ENCODE measurements around the gene METAP1D.
"Not testable (repeated sequence)": the region's sequence is repeated elsewhere in the genome, so short reads cannot be mapped to it uniquely, and the experiment has no call there.

METAP1D gene

GRCh38 chr2:172100935-172101820 is 101.4 kb downstream of the METAP1D start:
- DNase-seq (ENCODE audit: low read depth in 2 of 2, low spot score in 1 of 2), result no peak

GRCh38 chr2:172101821-172102390 is 102.2 kb downstream of the METAP1D start:
- no peak for DNase-seq (ENCODE audit: low read depth in 2 of 2, low spot score in 1 of 2)

- peak in 1 of 2 donors; percentile 42 for DNase-seq (ENCODE audit: low read depth in 2 of 2, low spot score in 1 of 2)
Measured at GRCh38 chr2:172102391-172103359, 102.9 kb downstream of the METAP1D start, which contains the start of gene DLX2. TSS of gene DLX2 (minus strand) at chr2:172102900. CDS start at chr2:172102538, 362 bp downstream.

GRCh38 chr2:172103471-172104272 is 103.9 kb downstream of the METAP1D start:
- peak; percentile 42 to 54 for DNase-seq (ENCODE audit: low read depth in 2 of 2, low spot score in 1 of 2)

GRCh38 chr2:172105471-172106107 is 105.8 kb downstream of the METAP1D start:
- no peak for DNase-seq (ENCODE audit: low read depth in 2 of 2, low spot score in 1 of 2)

DNA sequence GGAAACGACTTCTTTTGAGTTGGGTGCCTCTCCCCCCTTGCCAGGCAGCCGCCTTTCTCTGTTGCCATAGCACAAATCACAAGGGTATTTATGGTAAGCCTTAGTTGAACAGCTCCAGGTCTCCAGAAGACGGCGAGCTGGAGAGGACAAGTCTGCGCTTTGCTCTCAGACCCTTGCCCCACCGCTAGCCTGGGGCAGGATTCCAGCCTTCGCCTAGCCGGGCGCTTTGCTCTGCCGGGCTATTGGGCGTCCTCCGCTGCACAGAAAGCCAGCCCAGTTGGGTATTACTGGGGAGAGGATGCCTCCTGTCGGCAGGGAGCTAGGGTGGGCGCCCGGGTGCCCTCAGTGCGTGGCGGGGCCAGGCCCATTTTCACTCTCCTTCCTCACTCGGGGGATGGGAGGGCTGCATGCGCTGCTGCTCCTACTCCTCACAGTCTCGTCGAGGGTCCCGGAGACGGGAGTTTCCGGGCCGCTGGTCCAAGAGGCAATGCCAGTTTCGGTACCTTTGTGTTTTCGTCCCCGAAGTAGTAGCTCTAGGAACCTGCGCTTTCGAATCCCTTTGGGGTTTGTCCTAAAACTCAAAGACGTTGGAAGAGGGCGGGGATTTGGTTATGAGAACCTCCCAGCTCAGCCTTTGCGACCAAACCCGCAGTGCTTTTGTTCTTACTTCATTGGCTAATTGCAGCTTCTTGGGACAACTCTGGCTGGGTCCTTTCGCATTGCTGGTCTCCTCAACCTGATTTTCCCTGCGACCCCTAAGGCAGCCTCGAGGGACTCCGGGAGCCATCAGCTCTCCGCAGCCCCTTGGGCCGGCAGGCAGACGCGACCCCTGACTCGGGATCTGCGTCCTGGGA is 106.6 kb downstream of the METAP1D start:
- no peak for DNase-seq (ENCODE audit: low read depth in 2 of 2, low spot score in 1 of 2)

DNA sequence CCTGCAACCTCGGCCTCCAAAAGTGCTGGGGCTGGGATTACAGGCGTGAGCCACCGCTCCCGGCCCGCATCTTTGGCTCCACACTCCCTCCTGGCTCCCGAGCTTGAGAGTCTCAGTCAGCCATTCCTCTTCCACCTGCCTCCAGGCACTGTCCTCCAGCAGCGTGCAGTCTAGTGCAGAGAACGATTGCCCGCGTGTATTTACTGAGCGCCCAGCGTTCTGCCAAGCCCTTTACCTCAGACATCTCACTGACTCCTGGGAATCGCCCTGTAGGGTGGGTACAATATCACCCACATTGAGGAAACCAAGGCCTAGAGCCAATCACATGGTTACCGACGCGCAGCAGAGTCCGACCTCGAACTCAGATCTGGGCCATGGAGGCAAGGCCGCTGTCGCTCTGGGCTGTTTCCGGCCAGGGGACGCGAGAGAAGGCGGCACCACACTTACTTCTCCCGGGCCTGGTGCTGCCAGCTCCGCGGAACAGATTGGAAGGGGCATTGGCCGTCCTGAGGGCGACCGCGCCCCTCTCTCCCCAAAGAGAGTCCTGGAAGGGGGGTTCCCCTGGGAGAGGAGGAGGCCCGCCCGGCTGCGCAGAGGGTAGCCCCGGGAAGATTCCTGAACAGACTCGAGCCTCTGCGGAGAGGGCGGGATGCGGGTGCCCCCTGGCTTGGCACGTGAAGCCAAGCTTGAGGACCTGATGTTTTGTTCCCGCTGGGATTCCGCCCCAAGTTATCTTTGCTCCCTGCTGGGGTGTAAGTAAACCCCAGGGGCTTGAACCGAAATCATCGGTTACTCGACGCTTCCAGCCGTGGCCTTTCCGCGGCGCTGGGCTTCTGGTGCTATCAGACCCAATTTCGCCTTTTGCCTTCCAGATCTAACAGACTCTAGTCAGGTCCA is 108.2 kb downstream of the METAP1D start:
- no peak for DNase-seq (ENCODE audit: low read depth in 2 of 2, low spot score in 1 of 2)

GRCh38 chr2:172108587-172108930 is 108.8 kb downstream of the METAP1D start:
- no peak for DNase-seq (ENCODE audit: low read depth in 2 of 2, low spot score in 1 of 2)

DNA sequence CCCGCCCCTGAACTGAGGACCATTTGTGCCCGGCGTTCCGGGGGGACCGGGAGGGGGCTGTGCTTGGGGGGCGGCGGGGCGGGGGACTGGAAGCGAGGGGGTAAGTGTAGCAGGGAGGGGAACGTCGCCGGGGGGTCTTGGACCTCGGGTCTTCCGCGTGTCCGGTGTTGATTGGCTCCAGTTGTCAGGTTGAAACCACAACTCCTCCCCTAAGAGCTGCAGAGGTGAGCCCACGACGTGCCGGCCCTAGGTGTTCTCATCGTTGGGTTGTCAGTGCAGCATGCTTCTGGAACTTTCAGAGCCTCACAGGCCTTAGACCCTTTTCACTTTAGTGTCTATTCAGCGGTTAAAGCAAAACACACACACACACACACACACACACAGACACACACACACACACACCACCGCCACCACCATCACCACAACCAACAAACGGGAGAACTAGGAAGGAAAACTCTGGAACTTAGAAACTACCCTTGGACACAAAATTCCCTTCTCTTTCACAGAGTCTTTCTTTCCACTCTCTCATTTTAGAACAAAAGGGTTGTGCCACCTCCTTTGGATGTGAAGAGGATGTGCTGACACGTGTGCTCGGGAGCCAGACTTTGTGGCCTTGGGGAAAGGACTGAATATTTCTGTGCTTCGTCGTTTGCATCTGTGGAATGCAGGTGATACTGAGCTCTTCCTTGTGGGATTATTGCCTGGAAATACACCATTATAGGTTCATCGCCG is 109.7 kb downstream of the METAP1D start:
- no peak for DNase-seq (ENCODE audit: low read depth in 2 of 2, low spot score in 1 of 2)

- no peak for DNase-seq (ENCODE audit: low read depth in 2 of 2, low spot score in 1 of 2)
Measured at GRCh38 chr2:172109988-172110811, 110.4 kb downstream of the METAP1D start.

DNA sequence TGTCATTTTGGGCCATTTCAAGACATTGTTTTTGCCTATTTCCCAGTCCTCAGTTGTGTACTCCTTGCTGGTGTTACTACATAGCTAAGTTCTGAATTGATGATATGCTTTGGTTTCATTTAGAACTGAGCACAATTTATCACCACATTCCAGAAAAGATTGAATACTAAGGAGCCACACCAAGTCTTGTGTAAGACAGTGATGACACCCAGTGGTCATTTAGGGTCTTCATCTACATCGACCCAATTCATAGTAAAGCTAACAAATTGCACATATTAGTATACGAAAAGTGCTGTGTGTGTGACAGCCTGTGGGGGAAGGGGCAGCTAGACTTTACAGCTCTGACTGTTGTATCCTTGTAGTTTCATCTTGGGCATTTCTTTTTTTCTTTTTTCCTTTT is 113.9 kb downstream of the METAP1D start:
- no peak for DNase-seq (ENCODE audit: low read depth in 2 of 2, low spot score in 1 of 2)

GRCh38 chr2:172114176-172114575 is 114.4 kb downstream of the METAP1D start:
- DNase-seq (ENCODE audit: low read depth in 2 of 2, low spot score in 1 of 2), result not testable (repeated sequence)

DNA sequence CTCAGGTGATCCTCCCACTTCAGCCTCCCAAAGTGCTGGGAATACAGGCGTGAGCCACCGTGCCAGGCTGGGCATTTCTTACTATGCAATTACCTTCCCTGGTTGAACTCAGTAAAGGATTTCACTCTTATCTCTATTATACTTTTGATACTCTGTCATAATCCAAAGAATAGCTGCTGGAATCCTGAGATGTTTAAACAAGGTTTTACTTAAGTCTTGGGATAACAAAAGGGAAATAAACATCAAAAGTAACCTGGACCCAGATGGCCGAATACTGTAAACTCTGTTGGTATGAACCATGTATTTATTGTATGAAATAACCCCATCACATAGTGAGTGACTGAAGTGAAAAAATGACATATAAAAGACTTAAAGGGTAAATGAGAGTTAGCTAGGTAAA is 114.8 kb downstream of the METAP1D start:
- no peak for DNase-seq (ENCODE audit: low read depth in 2 of 2, low spot score in 1 of 2)

DNA sequence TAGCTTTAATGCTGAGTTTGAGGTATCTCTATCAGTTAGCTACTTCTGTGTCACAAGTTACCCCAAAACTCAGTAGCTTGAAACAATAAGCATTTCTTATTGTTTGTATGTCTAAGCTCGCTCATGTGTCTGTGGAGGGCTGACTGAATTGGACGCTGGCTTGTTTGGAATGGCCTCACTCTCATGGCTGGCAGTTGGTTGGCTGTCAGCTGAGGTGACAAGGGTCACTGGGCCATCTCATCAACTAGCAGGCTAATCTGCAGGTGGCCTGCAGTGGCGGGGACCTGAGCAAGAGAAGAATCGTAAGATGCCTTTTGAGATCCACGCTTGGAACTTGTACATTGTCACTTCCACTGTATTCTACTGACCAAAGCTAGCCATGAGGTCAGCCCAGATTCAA is 116.4 kb downstream of the METAP1D start:
- no peak for DNase-seq (ENCODE audit: low read depth in 2 of 2, low spot score in 1 of 2)

DNA sequence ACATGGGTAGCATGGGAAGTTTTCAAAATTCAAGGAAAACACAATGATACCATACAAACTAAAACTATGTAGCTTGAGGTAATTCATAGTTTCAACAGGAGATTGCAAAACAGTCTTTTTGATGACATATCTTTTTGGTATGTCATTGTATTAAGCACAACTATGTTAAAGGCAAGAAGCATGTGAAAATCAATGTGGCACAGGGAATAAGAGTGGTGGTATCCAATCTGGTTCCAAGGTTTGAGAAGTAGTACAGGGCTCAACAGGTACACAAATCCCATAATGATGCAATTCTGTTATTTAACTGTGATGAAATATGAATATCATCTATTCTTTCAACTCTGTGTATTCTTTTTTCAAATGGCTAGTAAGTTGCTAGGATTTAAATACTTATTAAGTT is 119.3 kb downstream of the METAP1D start:
- DNase-seq (ENCODE audit: low read depth in 2 of 2, low spot score in 1 of 2), result no peak

GRCh38 chr2:172120118-172120517 is 120.4 kb downstream of the METAP1D start:
- DNase-seq (ENCODE audit: low read depth in 2 of 2, low spot score in 1 of 2), result no peak

DNA sequence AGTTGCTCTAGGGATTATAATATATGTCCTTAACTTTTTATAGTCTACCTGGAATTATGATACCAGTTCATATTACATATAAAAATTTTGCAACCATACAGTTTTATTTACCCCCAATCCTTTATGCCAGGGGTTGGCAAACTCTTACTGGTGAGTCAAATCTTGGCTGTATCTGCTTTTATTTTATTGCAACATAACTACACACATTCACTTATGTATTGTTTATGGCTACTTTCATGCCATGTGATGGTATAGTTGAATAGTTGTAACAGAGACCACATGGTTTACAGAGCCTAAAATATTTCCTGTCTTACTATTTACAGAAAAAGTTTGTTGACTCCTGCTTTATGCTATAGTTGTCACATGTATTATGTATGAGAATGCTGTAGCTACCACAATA is 128.7 kb downstream of the METAP1D start:
- no peak for DNase-seq (ENCODE audit: low read depth in 2 of 2, low spot score in 1 of 2)

Data from stimulated activated CD8-positive, alpha-beta memory T cell treated with anti-CD3 and anti-CD28 coated beads, Interleukin-4, amount 100 ng/mL, for 4 hours (primary cell).